MV-4-11 (cell line): ENCODE measurements around the gene HLA-DOA.

ENCODE experiments used
- DNase-seq: peaks from one replicate; lab custom pipeline; 2025; lab: John Stamatoyannopoulos, UW

HLA-DOA gene

DNA sequence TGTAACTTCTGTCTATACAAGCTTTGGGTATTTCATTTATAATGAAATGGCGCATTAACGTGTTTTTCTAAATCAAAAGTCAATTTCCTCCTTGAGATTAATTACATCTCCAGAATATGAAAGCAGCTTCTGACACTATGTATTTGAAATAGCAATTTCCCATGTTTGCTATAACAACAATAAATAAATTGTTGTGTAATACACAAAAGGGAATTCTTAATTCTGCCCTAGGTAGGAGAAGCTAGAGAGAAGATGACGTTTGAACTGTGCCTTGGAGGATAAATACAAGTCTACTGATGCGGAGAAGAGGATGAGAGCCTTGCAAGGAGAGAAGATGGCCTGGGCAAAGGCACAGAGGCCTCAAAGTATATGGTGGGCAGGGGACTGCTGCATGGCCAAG lies 7.6 kb upstream of the HLA-DOA start:
- DNase-seq: no peak

DNA sequence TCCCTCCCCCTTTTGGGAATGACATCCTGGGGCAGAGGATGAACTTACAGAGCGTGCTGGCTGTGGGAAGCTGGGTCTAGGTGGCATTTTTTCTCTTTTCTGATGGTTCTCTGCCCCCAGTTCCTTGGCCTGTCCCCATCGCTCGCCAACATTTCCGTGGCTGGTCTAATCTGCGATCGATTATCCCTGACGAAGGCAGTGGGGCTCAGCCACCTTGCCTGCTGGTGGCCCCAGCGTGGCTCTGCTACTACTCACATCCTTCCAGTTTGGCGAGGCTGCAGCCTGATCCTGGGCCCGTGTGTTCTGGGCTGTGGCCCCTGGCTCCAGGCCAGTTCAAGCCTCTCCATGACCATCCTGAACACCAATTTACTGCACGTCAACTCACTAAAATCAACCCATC lies 6.4 kb upstream of the HLA-DOA start:
- DNase-seq: no peak

DNA sequence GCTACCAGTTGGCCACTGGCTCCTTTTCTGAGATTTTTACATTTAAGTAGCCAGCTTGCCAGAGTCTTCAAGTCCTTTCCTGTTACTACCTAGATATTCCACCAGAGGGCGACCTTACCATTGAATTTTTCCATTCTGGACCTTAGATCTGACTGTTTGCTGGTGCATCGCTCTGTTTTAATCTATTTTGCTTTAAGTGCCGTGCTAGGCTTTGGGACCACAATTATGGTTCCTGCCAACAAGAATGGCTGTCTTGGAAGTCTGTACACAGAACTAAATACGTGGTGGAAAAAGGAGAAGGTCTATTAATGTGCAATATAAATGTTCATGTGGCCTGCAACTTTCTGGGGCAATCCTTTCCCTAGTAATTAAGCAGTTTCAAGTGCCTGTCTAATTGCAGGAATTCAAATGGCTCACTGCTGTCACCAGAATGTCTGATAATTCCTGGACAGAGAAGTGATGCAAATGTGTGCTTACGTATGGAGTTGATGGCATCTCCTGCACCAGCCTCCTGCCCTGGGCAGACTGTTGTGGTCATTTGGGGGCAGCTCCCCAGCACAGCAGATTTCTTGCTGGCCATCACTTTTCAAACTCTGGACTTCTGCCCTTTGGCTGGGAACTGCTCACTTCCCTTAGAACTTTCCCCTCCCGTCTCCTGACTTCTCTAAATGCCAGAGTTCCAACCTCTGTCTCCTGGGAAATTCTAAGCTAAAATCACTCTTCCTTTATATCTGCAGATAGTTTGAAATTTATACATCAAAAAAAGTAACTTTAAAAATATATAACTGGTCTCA lies 5.6 kb upstream of the HLA-DOA start:
- peak; percentile 76 for DNase-seq

DNA sequence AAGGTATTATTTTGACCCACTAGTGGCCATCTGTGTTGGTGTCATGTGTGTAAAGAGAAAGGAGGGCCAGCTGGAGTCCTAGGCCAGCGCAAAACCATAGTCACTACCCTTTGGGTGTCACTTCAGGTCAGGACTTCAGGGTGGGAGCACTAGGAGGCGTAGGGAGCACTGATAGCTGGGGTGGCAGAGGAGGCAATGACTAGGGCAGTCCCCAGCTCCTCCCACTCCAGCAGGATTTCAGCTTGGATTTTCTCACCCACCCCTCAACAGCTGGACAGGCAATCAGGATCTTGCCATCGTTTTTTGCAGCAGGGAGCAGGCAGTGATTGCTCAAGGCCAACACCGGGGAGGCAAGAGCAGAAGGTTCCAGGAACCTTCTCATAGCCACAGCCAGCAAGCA lies 4.2 kb upstream of the HLA-DOA start:
- DNase-seq: no peak

DNA sequence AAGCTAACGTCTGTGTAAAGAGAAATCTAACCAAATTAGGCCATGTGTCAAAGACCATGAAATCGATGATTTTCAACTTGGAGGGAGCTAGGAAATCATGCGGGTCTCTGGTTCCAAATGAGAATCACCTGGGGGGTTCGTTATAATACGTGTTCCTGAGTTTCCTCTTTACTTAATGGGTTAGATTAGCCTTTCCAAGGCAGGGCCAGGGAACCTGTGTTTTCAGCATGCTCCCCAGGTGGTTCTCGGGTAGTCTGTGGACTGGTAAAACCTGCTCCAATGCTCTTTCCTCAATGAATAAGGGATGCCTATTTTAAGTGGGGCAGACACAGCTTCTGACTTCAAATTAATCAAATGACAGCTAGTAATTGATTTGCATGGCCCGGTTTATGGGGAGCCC lies 965 bp upstream of the HLA-DOA start:
- no peak for DNase-seq

DNA sequence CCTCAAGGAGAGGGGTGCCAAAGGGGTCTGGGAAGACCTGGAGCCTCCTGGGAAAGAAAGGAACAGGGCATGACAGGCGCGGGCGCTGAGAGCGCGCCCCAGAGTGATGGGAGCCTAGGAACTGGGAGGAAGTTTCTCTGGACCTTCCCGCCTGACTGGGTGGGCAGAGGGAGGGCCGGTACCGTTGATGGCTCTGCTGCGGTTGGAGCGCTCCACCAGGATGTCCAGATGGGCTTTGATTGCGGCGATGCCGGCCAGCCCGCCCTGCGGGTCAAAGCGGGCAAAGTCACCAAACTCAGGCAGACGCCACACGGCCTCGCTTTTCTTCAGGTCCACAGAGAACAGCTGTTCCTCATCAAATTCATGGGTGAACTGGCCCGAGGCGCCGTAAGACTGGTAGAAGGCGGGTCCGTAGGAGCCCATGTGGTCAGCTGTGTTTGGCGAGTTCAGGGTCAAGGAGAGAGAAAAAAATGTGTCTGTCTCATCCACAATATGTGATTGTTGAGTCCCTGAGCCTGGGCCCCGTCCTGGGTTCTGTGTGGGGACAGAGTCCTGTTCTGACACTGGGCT lies 1.5 kb downstream of the HLA-DOA start:
- DNase-seq: no peak

DNA sequence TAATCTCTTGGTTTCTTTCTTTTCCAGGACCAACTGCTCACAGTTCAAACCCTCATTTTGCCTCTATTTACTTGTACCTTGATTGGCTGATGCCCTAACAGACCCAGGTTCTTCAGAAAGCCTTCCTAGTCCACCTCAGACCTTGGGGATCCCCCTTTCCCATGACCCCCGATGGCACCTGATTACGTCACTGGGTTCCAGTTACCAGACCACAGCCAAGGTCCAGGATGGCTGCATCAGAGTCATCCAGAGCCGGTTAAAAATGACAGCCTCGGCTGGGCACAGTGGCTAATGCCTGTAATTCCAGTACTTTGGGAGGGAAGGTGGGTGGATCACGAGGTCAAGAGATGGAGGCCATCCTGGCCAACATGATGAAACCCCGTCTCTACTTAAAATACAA lies 4.5 kb downstream of the HLA-DOA start:
- DNase-seq: no peak

DNA sequence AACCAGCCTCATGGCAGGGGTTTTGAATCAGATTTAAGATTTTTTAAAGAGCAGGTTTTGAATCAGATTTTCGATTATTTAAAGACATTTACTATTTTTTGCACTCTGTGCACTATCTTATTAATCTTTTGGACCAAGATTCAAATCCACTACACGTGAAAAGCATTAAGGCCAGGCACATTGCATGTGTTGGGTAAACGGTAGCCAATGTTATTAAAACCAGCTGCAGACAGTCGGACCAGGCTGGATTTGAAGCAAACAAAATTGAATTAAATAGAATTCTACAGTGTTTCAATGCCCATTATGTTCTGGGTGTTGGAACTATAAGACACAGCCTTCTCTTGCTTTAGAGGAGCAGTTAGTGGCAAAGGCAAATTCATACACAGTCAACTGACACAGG lies 7.7 kb downstream of the HLA-DOA start:
- DNase-seq: no peak

DNA sequence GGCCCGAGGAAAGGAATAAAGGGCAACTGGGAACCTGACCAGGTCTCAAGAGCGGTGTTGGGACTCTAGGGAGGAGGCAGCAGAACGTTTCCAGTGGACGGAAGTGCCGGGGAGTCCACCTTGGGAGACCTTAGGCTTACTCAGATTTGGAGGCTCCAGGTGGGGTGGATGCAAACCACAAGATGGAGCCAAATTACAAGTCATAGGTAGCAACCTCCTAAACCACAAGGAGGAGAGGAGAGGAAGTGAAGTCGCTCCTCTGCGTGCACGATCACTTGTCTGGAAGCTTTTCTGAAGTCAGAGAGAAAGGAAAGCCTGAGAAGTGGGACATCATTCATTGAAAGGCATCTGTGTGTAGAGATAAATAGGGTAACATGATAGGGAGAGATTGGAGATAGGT lies 9.3 kb downstream of the HLA-DOA start:
- DNase-seq: no peak

DNA sequence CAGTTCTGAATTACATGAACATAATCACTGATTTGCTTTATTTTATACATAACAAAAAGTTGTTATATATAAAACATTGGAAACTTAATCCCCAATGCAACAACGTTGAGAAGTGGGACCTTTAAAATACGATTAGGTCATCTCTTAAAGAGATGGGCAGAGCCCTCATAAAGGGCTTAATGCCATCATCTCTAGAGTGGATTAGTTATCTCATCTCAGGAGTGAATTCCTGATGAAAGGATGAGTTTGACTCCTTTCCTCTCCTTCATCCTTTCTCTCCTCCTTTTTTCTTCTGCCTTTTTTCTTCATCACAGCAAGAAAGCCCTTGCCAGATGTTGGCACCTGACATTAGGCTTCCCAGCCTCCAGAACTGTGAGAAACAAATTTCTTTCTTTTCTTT lies 13.9 kb downstream of the HLA-DOA start:
- no peak for DNase-seq

DNA sequence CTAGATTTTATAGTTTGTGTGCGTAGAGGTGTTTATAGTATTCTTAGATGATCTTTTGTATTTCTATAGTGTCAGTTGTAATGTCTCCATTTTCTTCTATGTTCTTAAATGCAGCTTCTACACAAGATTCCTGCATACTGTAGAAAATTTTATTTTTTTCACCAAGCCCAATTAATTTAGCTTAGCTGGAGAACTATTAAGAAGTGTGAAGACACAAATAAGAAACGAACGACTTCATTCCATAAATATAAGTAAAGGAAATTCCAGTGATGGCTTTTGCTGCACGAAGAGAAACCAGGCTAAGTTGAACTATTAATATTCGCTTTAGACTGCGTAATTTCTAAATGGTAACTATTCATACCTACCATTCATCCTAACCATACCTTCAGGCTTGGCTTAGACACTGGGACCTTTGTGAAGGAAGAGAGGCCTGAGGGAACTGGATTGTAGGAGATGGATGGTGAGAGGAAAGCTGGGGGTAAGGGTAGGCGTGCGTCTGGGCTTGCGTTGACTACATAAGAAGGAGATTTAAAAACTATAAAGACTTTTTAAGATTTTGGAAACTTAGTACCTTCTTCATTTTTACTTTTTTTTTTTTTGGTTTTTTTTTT lies 15.9 kb downstream of the HLA-DOA start:
- no peak for DNase-seq

DNA sequence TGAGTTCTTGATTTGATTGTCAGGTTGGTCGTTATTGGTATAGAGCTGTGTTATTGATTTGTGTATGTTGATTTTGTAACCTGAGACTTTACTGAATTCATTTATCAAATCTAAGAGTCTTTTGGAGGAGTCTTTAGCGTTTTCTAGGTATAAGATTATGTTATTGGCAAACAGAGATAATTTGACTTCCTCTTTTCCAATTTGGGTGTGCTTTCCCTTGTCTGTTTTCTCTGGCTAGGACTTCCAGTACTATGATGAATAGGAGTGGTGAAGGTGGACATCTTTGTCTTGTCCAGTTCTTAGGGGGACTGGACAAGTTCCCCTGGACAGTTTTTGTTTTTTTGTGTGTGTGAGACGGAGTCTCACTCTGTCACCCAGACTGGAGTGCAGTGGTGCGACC lies 17.4 kb downstream of the HLA-DOA start:
- no peak for DNase-seq

DNA sequence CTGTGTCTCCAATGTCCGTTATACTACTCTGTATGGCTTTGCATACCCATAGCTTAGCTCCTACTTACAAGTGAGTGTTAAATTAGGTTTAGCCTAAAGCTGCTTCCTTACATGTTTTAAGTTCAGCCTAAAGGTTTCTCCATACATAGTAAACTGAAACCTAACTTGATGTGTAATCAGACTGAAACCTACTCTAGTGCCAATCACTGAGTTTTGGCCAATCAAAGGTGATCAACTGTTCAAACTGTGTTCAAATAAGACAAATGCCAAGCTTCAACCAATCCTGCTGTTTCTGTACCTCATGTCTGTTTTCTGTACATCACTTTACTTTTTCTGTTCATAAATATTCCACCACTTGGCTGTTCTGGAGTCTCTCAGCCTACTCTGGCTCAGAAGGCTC lies 20.0 kb downstream of the HLA-DOA start:
- no peak for DNase-seq

DNA sequence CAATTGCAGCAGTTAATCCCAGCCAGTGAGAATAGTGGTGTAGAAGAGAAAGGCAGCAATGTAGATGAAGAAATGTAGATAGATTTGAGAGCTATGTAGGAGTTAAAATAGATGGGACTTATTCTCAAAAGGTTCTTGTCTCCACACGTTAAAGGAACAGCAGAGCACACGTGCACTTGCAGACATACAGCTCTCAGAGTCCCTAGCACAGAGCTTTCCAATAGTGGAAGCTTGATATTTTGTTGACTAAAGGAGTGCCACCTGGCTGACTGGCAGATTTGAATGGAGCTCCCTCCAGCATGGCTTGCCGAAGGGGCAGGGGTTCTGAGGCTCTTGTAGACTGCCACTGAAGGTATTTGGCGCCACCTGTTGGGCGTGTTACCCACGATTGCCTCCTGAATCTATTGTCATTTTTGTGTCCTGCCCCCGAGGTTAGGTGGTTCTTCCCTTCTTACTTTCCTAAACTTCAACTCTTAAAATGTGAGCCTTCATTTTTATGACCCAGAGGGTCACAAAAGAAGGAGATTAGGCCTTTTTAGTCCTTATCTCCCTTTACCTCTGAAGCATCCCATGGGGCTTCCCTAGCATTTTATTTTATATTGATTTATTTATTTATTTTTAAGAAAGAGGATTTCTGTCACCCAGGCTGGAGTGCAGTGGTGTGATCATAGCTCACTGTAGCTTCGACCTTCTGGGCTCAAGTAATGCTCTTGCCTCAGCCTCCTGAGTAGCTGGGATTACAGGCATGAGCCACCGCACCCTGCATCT lies 24.6 kb downstream of the HLA-DOA start:
- DNase-seq: peak; percentile 75

DNA sequence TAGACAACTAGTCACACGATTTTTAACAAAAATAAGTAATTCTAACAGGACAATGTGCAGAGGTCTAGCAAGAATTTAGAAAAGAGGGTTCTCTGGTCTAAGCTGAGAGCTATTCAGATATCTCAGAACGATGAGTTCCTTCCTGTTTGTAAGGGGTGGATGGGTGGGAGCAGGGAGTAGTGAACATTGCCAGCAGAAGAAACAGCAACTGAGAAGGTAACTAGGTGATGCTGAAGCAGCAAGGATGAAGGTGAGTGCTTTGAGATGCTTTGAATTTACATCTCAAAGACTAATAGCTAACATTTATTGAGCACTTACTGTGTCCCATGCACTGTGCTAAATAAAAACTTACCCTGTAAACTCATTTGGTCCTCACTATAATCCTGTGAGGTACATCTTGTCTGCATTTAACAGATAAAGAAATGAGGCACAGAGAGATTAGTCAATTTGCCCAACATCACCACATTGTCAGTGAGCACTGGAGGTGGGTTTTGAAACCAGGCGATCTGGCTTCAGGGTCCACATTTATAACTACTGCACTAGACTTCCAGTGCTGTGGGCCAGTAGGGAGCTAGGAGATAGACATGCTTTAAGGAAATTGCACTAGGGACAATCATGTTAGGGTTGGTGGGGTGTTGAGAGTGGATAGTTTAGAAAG lies 25.3 kb downstream of the HLA-DOA start:
- DNase-seq: no peak

DNA sequence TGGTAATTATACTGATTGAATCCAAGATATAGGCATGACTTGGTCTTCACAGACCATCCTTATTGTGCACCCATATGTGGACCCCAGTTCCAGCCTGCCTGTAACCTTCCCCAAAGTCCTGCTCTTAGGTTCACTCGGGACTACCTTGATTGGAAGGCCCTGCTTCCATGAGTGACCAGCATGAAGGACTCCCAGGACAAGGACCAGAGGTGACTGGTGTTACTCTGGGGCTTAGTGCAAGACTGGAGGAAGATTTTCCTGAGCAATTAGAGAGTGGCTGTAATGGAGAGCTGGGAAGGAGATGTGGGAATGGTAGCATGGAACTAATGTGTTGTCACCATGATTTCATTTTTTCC lies 25.9 kb downstream of the HLA-DOA start:
- no peak for DNase-seq

DNA sequence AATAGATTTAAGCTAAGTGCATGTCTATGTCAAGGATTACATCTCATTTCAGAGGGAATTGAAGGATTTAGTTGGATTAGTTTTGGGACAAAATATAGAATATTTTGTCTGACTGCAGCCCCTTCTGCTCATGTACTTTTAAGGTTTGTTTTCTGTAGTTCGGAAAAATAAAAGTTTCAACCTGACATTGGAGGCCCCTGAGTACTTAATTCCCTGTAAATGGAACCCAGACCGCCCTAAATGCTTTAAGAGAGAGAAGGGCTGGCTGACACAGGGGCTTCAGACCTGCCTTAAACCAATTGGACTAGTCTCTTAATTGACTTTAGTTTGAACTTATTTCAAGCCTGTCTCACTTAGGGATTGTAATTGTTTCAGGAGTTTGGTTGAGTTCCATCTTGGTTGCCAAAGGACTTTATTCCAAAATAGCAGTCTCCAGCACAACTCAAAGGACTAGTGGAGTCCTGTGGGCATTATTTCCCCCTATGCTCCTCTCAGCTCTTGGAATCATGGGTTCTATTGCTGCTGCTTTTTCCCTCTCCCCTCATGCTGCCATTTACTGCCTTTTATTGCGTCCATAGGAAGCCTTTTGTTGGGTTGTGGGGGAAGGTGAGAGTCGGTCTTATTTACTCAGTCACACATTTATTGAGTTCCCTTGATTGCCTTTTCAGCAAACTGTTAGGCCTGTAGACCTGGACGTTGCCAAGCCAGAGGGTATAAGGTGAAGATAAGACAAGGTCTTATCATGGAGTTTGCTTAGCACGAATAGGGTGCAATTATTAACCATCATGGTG lies 26.5 kb downstream of the HLA-DOA start:
- no peak for DNase-seq

DNA sequence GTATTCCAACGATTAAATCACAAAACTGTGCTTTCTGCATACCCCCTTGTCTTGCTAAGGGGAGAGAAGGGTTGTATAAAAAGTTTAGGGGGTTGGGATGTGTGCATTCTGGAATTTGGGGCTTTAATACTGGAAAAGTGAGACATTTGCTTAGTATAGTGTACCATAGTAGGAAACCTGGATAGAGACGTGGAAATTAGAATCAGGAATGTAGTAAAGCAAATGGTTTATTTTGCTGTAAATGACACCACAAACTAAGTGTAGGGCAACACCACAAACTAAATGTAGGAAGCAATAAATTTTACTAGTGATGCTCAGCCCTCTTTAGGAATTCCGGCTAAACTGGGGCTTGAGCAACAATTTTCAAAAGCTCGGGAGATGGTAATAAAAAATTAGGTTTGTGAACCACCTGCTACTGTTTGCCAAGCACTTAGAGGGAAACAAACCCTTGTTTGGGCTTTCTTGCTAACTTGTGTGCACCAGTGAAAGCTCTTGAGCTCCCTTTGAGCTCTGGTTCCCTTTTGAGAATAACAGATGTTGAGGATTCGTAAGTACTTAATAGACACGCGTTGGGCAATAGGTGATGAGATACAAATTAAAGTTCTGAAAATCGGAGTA lies 27.2 kb downstream of the HLA-DOA start:
- DNase-seq: peak; percentile 78

DNA sequence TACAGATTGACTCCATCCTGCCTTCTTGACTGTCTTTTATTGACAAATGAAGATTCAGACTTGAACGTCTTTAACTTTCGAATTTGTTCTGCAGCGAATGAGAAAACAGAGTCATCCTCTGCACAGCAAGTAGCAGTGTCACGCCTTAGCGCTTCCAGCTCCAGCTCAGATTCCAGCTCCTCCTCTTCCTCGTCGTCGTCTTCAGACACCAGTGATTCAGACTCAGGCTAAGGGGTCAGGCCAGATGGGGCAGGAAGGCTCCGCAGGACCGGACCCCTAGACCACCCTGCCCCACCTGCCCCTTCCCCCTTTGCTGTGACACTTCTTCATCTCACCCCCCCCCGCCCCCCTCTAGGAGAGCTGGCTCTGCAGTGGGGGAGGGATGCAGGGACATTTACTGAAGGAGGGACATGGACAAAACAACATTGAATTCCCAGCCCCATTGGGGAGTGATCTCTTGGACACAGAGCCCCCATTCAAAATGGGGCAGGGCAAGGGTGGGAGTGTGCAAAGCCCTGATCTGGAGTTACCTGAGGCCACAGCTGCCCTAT lies 28.8 kb downstream of the HLA-DOA start:
- DNase-seq: no peak

DNA sequence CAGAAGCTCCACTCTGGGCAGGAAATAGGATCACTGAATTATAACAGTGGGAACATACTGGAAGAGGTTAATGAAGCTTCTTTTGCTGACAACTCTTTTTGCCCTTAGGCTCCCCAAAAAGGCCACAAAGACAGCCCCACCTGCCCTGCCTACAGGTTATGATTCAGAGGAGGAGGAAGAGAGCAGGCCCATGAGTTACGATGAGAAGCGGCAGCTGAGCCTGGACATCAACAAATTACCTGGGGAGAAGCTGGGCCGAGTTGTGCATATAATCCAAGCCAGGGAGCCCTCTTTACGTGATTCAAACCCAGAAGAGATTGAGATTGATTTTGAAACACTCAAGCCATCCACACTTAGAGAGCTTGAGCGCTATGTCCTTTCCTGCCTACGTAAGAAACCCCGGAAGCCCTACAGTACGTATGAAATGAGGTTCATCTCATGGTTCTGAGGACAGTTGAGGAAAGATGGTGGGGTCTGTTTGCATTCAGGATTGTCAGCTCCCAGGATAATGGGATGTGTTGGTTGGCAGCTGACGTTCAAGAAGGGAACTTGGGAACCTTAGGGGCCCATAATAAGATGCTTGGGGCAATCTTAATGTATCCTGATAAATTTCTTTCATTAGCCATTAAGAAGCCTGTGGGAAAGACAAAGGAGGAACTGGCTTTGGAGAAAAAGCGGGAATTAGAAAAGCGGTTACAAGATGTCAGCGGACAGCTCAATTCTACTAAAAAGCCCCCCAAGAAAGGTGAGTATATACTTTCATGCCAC lies 29.5 kb downstream of the HLA-DOA start:
- DNase-seq: no peak
